Neuronal stem cell (in vitro differentiated cells): Measurements from ENCODE around the gene SRPX2.

ENCODE experiments used
- DNase-seq: peaks from one replicate; pipeline ENCODE4 v3.0.0-alpha.2; 2013; ENCODE audit warnings: low spot score
- H2AFZ ChIP-seq: one replicate; pipeline ENCODE4 v1.6.1; 2013; ENCODE audit warnings: mild to moderate bottlenecking, low read length, inconsistent platforms
- H2AK5ac ChIP-seq: 2 replicates; pipeline ENCODE4 v1.6.1; 2013; ENCODE audit warnings: low read depth, mild to moderate bottlenecking, inconsistent platforms, low read length, moderate library complexity, mixed read lengths
- H2BK120ac ChIP-seq: 2 replicates; pipeline ENCODE4 v1.6.1; 2013; ENCODE audit warnings: low read depth, mild to moderate bottlenecking, inconsistent platforms, low read length, moderate library complexity, mixed read lengths
- H2BK12ac ChIP-seq: one replicate; pipeline ENCODE4 v1.6.1; 2013; ENCODE audit warnings: low read length, inconsistent platforms
- H2BK15ac ChIP-seq: 2 replicates; pipeline ENCODE4 v1.6.1; 2013; ENCODE audit warnings: mild to moderate bottlenecking, low read length, inconsistent platforms, mixed read lengths
- H2BK5ac ChIP-seq: one replicate; pipeline ENCODE4 v1.6.1; 2013; ENCODE audit warnings: inconsistent platforms, mild to moderate bottlenecking, low read length, moderate library complexity
- H3K14ac ChIP-seq: one replicate; pipeline ENCODE4 v1.6.1; 2013; ENCODE audit warnings: low read length, inconsistent platforms
- H3K18ac ChIP-seq: 2 replicates; pipeline ENCODE4 v1.6.1; 2013; ENCODE audit warnings: low read length, inconsistent platforms
- H3K23ac ChIP-seq: 2 replicates; pipeline ENCODE4 v1.6.1; 2013; ENCODE audit warnings: low read depth, mild to moderate bottlenecking, mixed read lengths, low read length, inconsistent platforms; ENCODE audit not compliant: poor library complexity
- H3K27ac ChIP-seq: replicated peaks from 3 replicates; pipeline ENCODE4 v1.5.1; 2013; ENCODE audit warnings: low read length, inconsistent platforms
- H3K27me3 ChIP-seq, 3 experiments: 2 replicates each; pipeline ENCODE4 v1.6.1; 2013; ENCODE audit warnings: low read length in 3 of 3, mild to moderate bottlenecking in 2 of 3, inconsistent platforms in 1 of 3, low read depth in 1 of 3, mixed read lengths in 1 of 3, moderate library complexity in 1 of 3; ENCODE audit not compliant: control insufficient read depth in 3 of 3, insufficient read depth in 3 of 3
- H3K36me3 ChIP-seq, 2 donors: replicated peaks in 1 of 2; 2 replicates each; pipeline ENCODE4 v1.6.1; 2013; ENCODE audit warnings: low read length in 2 of 2; ENCODE audit not compliant: control insufficient read depth in 2 of 2, insufficient read depth in 2 of 2
- H3K4ac ChIP-seq: 2 replicates; pipeline ENCODE4 v1.6.1; 2013; ENCODE audit warnings: inconsistent platforms, mild to moderate bottlenecking, low read length, moderate library complexity
- H3K4me1 ChIP-seq, 2 donors: 1 replicate in 1 of 2; 2 replicates in 1 of 2; pipeline ENCODE4 v1.6.1; 2013; ENCODE audit warnings: low read length in 2 of 2, low read depth in 1 of 2; ENCODE audit not compliant: control insufficient read depth in 2 of 2, insufficient read depth in 1 of 2
- H3K4me2 ChIP-seq: one replicate; pipeline ENCODE4 v1.6.1; 2013; ENCODE audit warnings: mild to moderate bottlenecking, low read length, inconsistent platforms; ENCODE audit not compliant: insufficient read depth, poor library complexity, severe bottlenecking
- H3K4me3 ChIP-seq, 2 donors: 2 replicates each; pipeline ENCODE4 v1.5.1; 2013; ENCODE audit warnings: low read length in 2 of 2, mild to moderate bottlenecking in 2 of 2, inconsistent platforms in 1 of 2, moderate library complexity in 1 of 2
- H3K79me1 ChIP-seq: one replicate; pipeline ENCODE4 v1.6.1; 2013; ENCODE audit warnings: low read depth, mild to moderate bottlenecking, inconsistent platforms, low read length, moderate library complexity
- H3K9ac ChIP-seq: one replicate; pipeline ENCODE4 v1.6.1; 2013; ENCODE audit warnings: mild to moderate bottlenecking, low read depth, low read length, inconsistent platforms; ENCODE audit not compliant: poor library complexity
- H3K9me3 ChIP-seq, 2 donors: replicated peaks in 1 of 2; 2 replicates each; pipeline versions ENCODE3 to v1.6.1; 2013; ENCODE audit warnings: low read length in 2 of 2, mild to moderate bottlenecking in 2 of 2, inconsistent platforms in 1 of 2, low read depth in 1 of 2, mixed read lengths in 1 of 2, moderate library complexity in 1 of 2; ENCODE audit not compliant: control insufficient read depth in 2 of 2, insufficient read depth in 1 of 2
- H4K8ac ChIP-seq: one replicate; pipeline ENCODE4 v1.6.1; 2013; ENCODE audit warnings: low read depth, mild to moderate bottlenecking, inconsistent platforms, low read length, moderate library complexity
- H4K91ac ChIP-seq: one replicate; pipeline ENCODE4 v1.6.1; 2013; ENCODE audit warnings: low read length, low read depth, mild to moderate bottlenecking, inconsistent platforms; ENCODE audit not compliant: poor library complexity
- WGBS, 2 donors: extraction: QIAGEN DNeasy Blood & Tissue Kit; methylation state at CpG; one replicate each; pipeline ENCODE4 v1.1.7; 2013; ENCODE audit warnings: missing lambda C conversion rate in 2 of 2, mixed read lengths in 1 of 2; ENCODE audit not compliant: insufficient read length in 2 of 2, insufficient replicate concordance in 1 of 2; ENCODE audit errors: extremely low coverage in 2 of 2; 5-methylcytosine and 5-hydroxymethylcytosine counted together

SRPX2 gene

GRCh38 chrX:100600758-100601157 is 43.2 kb upstream of the SRPX2 start:
- H3K9ac ChIP-seq = no peak overlapping the region
- no peak overlapping the region for H2BK15ac ChIP-seq
- no peak overlapping the region for H2BK12ac ChIP-seq
- no peaks in the 10 kb centered on the region for H3K79me1 ChIP-seq
- no peak overlapping the region for H3K4me2 ChIP-seq
- H3K4me1 ChIP-seq = no peaks in the 10 kb centered on the region
- whole genome bisulfite sequencing, 2 donors = no CpG with 5 or more reads among the region's 1 CpG
- no peaks in the 10 kb centered on the region for H3K36me3 ChIP-seq
- no peak overlapping the region for H2BK120ac ChIP-seq
- no peak overlapping the region for H3K23ac ChIP-seq
- H4K8ac ChIP-seq = no peak overlapping the region
- no peaks in the 10 kb centered on the region for H3K9me3 ChIP-seq
- no peak overlapping the region for H4K91ac ChIP-seq
- H3K27me3 ChIP-seq = peaks cover 0 to 3% (median 0%) of the 10 kb centered on the region in 3 experiments
- no peak overlapping the region for H3K4me3 ChIP-seq
- no peak for DNase-seq
- H3K14ac ChIP-seq = no peak overlapping the region
- no peak overlapping the region for H2AK5ac ChIP-seq
- H3K18ac ChIP-seq = no peak overlapping the region
- H3K4ac ChIP-seq = no peak overlapping the region
- H2BK5ac ChIP-seq = no peak overlapping the region
- H3K27ac ChIP-seq = no peak overlapping the region
- no peak overlapping the region for H2AFZ ChIP-seq

DNA sequence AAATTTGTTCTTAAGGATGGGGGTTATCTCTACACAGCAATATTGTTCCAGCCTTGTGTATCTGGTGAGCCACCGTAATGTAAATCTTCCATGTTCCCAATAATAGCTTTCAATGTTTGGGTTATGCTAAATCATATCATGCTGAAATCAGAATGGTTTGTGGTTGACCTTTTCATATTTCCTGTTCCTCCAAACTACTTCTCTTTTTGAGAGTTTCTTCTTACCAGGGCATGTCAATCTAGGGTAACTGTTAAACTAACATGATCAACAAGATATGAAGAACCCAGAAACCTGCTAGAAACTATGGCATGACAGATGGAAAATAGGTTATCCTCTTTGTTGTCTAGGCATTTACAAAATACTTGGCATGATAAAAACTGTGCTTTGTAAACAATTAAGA is 37.2 kb upstream of the SRPX2 start:
- Histone ChIP-seq H3K4me2 (no peak overlapping the region), H4K91ac (no peak overlapping the region), H3K14ac (no peak overlapping the region), H3K9ac (no peak overlapping the region), H3K9me3 (no peaks in the 10 kb centered on the region), H3K4me3 (no peak overlapping the region), H3K27me3 (no peaks in the 10 kb centered on the region), H3K18ac (no peak overlapping the region), H2AK5ac (no peak overlapping the region), H2AFZ (no peak overlapping the region), H3K36me3 (no peaks in the 10 kb centered on the region), H3K4me1 (no peaks in the 10 kb centered on the region), H2BK120ac (no peak overlapping the region), H2BK12ac (no peak overlapping the region), H4K8ac (no peak overlapping the region), H3K79me1 (no peaks in the 10 kb centered on the region), H2BK5ac (no peak overlapping the region), H2BK15ac (no peak overlapping the region), H3K4ac (no peak overlapping the region), H3K27ac (no peak overlapping the region), H3K23ac (no peak overlapping the region)
- no peak for DNase-seq
- WGBS, 2 donors = no CpG with 5 or more reads among the region's 1 CpG

- Histone ChIP-seq H2AK5ac (no peak overlapping the region), H4K8ac (no peak overlapping the region), H2BK15ac (no peak overlapping the region), H3K36me3 (no peaks in the 10 kb centered on the region), H3K4ac (no peak overlapping the region), H3K9me3 (no peaks in the 10 kb centered on the region), H3K79me1 (no peaks in the 10 kb centered on the region), H4K91ac (no peak overlapping the region), H3K4me2 (no peak overlapping the region), H3K27ac (no peak overlapping the region), H2BK120ac (no peak overlapping the region), H2BK5ac (no peak overlapping the region), H3K14ac (no peak overlapping the region), H3K18ac (no peak overlapping the region), H2BK12ac (no peak overlapping the region), H3K9ac (no peak overlapping the region), H2AFZ (no peak overlapping the region), H3K27me3 (no peaks in the 10 kb centered on the region), H3K23ac (no peak overlapping the region), H3K4me3 (no peak overlapping the region), H3K4me1 (no peaks in the 10 kb centered on the region)
- DNase-seq = no peak
- WGBS, 2 donors = no CpG with 5 or more reads among the region's 1 CpG
These were observed 34.4 kb upstream of the SRPX2 start for GRCh38 chrX:100609591-100609990.

DNA sequence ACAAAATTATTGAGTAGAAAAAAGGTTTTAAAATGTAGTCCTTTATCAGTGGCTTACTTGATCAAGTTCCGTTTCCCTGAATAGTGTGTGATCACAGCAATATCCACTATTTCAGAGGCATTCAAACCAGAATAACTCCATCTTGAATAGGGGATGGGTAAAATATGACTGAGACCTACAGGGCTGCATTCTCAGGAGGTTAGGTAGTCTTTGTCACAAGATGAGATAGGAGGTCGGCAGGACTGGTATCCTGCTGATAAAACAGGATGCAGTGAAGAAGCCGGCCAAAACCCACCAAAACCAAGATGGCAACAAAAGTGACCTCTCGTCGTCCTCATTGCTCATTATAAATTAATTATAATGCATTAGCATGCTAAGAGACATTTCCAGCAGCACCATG is 32.0 kb upstream of the SRPX2 start:
- Histone ChIP-seq H3K18ac (no peak overlapping the region), H4K91ac (no peak overlapping the region), H2BK12ac (no peak overlapping the region), H3K14ac (no peak overlapping the region), H3K4ac (no peak overlapping the region), H3K27me3 (no peaks in the 10 kb centered on the region), H3K4me1 (no peaks in the 10 kb centered on the region), H3K36me3 (no peaks in the 10 kb centered on the region), H2AFZ (no peak overlapping the region), H3K4me2 (no peak overlapping the region), H3K23ac (no peak overlapping the region), H3K9ac (no peak overlapping the region), H2BK15ac (no peak overlapping the region), H2BK120ac (no peak overlapping the region), H2AK5ac (no peak overlapping the region), H3K79me1 (no peaks in the 10 kb centered on the region), H3K9me3 (no peaks in the 10 kb centered on the region), H3K4me3 (no peak overlapping the region), H2BK5ac (no peak overlapping the region), H3K27ac (no peak overlapping the region), H4K8ac (no peak overlapping the region)
- DNase-seq = no peak
- WGBS, 2 donors = no CpG with 5 or more reads among the region's 5 CpGs
